GM10266 (cell line): ENCODE data around the gene BACH2.

Experiments used
- DNase-seq: peaks from one replicate; pipeline ENCODE4 v3.0.0; 2012; ENCODE audit errors: extremely low spot score
- TF ChIP-seq, protein P1 (sequence below): IDR thresholded peaks from 2 replicates; pipeline ENCODE4 v1.5.1; 2012; ENCODE audit warnings: mild to moderate bottlenecking, low read depth; ENCODE audit not compliant: control insufficient read depth, insufficient read depth; ENCODE audit errors: missing control alignments

Gene BACH2

GRCh38 chr6:89999154-89999553 is 297.5 kb downstream of the BACH2 start:
- no peak for DNase-seq
- TF ChIP-seq, protein P1, sequence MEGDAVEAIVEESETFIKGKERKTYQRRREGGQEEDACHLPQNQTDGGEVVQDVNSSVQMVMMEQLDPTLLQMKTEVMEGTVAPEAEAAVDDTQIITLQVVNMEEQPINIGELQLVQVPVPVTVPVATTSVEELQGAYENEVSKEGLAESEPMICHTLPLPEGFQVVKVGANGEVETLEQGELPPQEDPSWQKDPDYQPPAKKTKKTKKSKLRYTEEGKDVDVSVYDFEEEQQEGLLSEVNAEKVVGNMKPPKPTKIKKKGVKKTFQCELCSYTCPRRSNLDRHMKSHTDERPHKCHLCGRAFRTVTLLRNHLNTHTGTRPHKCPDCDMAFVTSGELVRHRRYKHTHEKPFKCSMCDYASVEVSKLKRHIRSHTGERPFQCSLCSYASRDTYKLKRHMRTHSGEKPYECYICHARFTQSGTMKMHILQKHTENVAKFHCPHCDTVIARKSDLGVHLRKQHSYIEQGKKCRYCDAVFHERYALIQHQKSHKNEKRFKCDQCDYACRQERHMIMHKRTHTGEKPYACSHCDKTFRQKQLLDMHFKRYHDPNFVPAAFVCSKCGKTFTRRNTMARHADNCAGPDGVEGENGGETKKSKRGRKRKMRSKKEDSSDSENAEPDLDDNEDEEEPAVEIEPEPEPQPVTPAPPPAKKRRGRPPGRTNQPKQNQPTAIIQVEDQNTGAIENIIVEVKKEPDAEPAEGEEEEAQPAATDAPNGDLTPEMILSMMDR: no peak

DNA sequence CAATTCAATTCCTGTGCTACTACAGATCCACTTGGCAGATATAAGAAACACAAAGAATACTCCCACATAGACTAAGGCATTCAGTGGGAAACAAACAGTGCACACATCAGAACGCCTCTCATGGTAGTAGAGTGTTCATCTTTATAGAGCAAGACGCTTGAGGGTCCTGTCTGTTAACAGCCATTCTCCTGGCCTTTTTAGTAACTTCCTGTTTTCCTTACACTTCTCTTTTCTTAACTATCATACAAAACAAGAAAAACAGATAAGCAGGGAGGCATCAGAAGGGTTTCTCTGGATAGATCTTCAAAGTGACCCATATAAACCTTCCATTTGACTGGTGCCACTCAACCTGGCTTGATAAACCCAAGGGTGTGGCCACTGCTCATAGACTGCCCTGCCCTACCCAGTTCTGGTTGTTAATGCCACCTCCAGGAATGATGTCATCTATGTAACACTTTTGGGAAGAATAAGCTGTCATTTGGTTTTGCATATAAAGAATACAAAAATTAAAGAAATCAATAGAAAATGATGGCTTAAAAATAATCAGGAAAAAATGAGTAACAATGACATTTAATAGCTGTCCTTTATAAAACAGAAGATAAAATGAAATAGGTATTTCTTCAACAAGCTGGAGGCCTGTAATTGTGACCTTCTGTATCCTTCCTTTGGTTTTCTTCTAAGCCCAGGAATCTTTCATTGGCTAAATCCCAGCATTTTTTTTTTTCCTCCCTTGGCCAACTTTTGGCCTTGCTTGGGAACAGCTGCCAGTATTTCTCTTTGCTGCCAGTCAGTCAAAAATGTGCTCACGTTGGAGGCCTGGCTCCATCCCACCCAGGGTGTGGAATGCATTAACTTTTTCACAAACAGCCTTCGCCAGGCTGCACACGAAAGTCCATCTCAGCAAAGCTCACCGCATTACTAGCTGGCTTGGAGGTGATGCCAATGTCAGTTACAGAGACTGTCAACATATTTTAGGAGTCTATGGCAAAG is 298.9 kb downstream of the BACH2 start:
- TF ChIP-seq, protein P1: no peak
- DNase-seq: no peak

DNA sequence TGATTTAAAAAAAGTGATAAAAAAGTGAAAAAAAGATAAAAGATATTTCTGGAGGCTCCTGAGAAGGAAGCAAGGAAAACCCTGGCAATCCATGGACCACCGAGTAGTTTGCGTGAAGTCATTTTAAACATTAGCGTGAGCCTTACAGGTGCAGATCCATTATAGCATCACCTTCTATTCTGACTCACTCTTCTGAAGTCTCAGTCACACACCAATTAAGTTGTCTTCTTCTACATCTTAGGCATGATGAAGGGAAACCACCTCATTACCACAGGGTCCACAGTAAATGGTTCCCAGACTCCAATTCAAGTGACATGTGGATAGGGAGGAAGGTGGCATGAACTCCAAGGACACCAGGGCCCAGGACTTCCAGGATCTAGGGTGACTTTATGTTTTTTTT is 303.2 kb downstream of the BACH2 start:
- TF ChIP-seq, protein P1: no peak
- DNase-seq: no peak

DNA sequence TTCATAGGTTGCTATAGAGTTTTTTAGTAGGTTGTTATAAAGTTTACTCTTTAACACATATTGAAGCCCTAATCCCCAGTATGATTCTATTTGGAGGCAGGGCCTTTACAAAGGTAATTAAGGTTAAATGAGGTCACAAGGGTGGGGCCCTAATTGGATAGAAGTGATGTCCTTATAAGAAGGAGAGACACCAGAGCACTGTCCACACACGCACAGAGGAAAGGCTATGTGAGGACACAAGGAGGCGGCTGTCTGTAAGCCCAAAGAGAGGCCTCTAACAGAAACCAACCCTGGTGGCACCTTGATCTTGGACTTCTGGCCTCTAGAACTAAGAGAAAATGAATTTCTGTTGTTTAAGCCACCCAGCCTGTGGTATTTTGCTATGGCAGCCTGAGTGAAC is 303.8 kb downstream of the BACH2 start:
- no peak for DNase-seq
- TF ChIP-seq, protein P1: no peak

GRCh38 chr6:89989742-89990141 is 306.9 kb downstream of the BACH2 start:
- TF ChIP-seq, protein P1: no peak
- no peak for DNase-seq

GRCh38 chr6:89987830-89988229 is 308.8 kb downstream of the BACH2 start:
- no peak for DNase-seq
- TF ChIP-seq, protein P1: no peak

DNA sequence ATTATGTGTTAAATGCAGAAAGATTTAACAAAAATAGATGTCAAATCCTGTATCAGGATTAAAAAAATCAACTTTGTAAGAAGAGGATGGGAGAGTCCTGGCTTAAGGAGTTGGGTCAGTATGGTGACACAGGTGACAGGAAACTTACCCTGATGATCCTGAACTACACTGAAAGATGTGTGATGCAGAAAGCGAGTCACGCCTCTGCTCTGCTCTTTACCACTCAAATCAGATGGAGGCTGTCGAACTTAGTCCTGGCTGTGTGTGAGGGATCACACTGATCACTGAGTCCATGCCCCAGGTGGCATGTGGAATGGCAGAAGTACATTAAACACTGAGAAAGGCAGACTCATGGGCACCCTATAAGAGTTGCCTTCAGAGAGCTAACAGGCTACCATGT is 309.5 kb downstream of the BACH2 start:
- TF ChIP-seq, protein P1: no peak
- no peak for DNase-seq
